Measurements from ENCODE around the gene CNTNAP5. TPM values are rescaled to one million over a fixed set of nuclear protein-coding genes. Genes with fewer than 3 reads are reported as not detected.

Gene CNTNAP5
- total and polyA plus RNA-seq, 8 donors: 0.03 to 0.29 (median 0.10) TPM; not detected in 4

DNA sequence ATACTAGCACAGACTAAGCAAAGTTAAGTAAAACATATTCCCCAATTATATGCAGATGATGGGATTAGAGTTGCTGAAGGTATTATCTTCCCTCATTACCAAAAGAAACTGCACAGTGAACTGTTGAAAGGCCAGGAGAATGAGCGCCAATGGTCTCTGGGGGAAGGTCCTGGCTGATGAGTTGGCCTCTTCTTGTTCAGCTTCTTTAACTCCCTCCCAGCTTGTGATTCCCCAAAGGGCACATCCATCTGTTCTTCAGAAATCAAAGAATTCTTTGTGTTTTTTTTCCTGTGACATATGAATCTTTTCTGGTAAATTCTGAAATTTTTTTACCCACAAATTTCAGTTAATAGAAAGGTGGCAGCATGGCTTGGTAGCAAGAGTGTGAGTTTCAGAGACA, 667.6 kb downstream of the CNTNAP5 start:
- H3K9me3 ChIP-seq: peaks cover 0 to 37% of the 10 kb centered on the region in 2 donors
- no peak overlapping the region for H3K4me3 ChIP-seq
- no peaks in the 10 kb centered on the region for H3K36me3 ChIP-seq
- DNase-seq (no peak), ATAC-seq (no peak)
- no peak overlapping the region for H3K27ac ChIP-seq
- intact Hi-C loops (cut with DNase I): no loop called here
- TF ChIP-seq, protein P1, sequence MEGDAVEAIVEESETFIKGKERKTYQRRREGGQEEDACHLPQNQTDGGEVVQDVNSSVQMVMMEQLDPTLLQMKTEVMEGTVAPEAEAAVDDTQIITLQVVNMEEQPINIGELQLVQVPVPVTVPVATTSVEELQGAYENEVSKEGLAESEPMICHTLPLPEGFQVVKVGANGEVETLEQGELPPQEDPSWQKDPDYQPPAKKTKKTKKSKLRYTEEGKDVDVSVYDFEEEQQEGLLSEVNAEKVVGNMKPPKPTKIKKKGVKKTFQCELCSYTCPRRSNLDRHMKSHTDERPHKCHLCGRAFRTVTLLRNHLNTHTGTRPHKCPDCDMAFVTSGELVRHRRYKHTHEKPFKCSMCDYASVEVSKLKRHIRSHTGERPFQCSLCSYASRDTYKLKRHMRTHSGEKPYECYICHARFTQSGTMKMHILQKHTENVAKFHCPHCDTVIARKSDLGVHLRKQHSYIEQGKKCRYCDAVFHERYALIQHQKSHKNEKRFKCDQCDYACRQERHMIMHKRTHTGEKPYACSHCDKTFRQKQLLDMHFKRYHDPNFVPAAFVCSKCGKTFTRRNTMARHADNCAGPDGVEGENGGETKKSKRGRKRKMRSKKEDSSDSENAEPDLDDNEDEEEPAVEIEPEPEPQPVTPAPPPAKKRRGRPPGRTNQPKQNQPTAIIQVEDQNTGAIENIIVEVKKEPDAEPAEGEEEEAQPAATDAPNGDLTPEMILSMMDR (IDR thresholded peaks at IDR 0.05): no peak
- H3K27me3 ChIP-seq: no peaks in the 10 kb centered on the region
- H3K4me1 ChIP-seq: no peaks in the 10 kb centered on the region

DNA sequence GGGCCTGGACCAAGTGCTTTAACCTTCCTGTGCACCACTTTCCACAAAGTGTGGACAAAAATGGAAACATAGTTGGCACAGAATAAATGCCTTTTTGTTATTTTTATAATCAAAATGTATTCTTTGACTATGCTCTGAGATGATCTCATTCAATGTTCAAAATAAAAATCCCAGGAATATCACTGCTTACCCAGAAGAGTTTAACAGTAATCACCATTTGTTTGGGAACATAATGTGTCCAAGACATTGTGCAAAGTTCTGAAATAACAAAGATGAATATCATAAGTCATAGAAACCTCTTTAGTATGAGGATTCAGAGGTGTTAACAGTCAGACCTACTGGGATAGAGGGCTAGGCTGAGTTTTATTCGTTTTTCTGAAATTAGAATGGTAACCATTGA, 668.1 kb downstream of the CNTNAP5 start:
- Histone ChIP-seq H3K4me3 (no peak overlapping the region), H3K4me1 (no peaks in the 10 kb centered on the region), H3K27me3 (no peaks in the 10 kb centered on the region), H3K9me3 (peaks cover 0 to 34% of the 10 kb centered on the region in 2 donors), H3K27ac (no peak overlapping the region), H3K36me3 (no peaks in the 10 kb centered on the region)
- TF ChIP-seq, protein P1 (IDR thresholded peaks at IDR 0.05): no peak
- ATAC-seq (no peak), DNase-seq (no peak)
- intact Hi-C loops (cut with DNase I): no loop called here

DNA sequence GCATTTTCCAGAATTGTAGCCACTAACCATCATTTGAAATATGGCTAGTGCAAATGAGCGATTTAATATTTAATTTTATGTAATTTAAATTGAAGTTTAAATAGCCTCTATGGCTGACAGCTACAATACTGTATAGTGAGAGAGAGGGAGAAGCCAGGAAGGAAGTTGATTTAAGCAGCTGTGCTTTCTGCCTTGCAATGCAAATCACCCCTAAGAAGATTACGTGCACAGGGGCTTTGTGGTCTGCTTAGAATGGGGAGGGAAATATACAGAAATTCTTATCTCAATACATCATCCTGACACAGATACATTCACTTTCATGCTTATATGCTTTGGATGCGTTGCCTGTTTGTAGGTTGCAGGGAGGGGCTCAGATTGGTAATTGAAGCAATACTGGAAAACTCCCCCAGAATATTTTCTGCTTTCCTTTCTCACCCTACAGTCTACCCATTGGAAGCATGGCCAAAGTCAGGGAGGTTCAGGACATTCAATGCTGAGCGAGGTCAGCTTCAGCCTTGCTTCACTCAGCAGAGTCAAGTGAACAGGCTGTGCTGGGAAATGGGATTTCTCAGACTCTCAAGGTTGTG, 674.0 kb downstream of the CNTNAP5 start:
- Histone ChIP-seq H3K36me3 (no peaks in the 10 kb centered on the region), H3K4me3 (no peak overlapping the region), H3K27me3 (no peaks in the 10 kb centered on the region), H3K9me3 (peaks cover 0 to 3% of the 10 kb centered on the region in 2 donors), H3K27ac (no peak overlapping the region), H3K4me1 (no peaks in the 10 kb centered on the region)
- intact Hi-C loops (cut with DNase I): no loop called here
- TF ChIP-seq, protein P1 (IDR thresholded peaks at IDR 0.05): no peak
- DNase-seq (no peak), ATAC-seq (no peak)

DNA sequence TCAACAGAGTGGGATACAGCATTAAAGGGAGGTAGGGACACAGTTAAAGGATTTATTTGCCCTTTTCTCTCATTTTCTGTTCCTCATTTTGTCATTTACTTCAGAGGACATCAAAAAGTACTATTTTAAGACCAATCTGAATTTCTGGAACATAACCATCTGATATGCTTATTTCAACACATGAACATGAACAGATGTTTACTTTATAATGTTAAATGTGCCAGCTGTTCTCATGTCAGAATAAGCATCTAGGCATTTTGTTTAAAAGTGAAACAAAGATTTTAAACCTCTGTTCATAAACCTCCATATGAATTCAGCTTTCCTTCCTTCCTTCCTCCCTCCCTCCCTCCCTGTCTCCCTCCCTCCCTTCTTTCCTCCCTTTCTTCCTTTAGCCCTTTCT, 677.7 kb downstream of the CNTNAP5 start:
- peak in 2 of 4 donors; percentile 46 to 47 for DNase-seq
- Histone ChIP-seq H3K4me1 (no peaks in the 10 kb centered on the region), H3K27me3 (no peaks in the 10 kb centered on the region), H3K4me3 (no peak overlapping the region), H3K27ac (no peak overlapping the region), H3K9me3 (peaks cover 0 to 3% of the 10 kb centered on the region in 2 donors), H3K36me3 (no peaks in the 10 kb centered on the region)
- TF ChIP-seq, protein P1 (IDR thresholded peaks at IDR 0.05): no peak
- no peak for ATAC-seq
- intact Hi-C loops (cut with DNase I): no loop called here

DNA sequence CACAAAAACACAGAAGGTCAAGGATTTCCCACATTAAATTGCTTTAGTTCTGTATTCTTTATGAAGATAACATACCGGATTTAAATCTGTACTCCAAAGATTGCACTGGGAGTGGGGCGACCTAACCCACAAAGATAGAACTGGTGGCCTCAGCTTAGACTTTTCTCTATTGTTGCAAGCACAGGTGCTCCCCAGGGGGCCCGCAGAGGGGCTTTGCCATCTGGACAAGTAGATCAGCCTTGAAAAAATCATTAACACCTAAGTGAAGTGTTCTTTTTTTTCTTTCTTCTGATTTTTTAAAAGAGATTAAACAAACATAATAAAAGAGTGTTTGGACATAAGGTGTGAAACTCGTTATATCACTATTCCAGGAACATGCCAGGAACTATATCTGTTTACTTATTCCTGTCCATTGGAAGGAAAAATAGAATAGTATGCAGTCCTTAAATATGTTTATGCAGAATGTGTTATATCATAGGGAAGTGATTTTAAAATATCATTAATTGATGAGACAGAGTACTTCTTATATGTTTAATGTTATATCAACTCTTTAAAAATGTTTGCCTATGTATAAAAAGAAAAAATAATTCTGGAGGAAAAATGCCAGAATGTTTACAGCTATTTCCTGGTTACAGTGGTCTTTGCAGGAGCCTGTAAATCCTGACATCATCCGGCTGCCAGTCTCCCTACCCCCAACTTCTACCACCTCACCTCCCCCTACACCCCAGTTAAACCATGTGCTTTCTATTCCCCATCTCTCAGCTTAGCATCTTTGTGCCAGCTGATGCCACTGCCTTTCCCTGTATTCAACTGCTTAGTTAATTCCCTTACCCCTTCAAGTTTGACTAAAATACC, 679.2 kb downstream of the CNTNAP5 start:
- Histone ChIP-seq H3K4me3 (no peak overlapping the region), H3K27me3 (no peaks in the 10 kb centered on the region), H3K4me1 (no peaks in the 10 kb centered on the region), H3K36me3 (no peaks in the 10 kb centered on the region), H3K9me3 (peaks cover 0 to 3% of the 10 kb centered on the region in 2 donors), H3K27ac (no peak overlapping the region)
- DNase-seq (peak in 1 of 4 donors; percentile 12), ATAC-seq (no peak)
- TF ChIP-seq, protein P1 (IDR thresholded peaks at IDR 0.05): no peak
- intact Hi-C loops (cut with DNase I): no loop called here

All from left lung (tissue), 10 donors.